Loucy (cell line): Measurements from ENCODE around the gene ASXL1.

Source experiments
- H2AFZ ChIP-seq: fragments of 200-600 bp; sonication (generic); 2 replicates; pipeline ENCODE4 v1.6.0; 2016; ENCODE audit warnings: antibody characterized with exemption, mild to moderate bottlenecking, low read length, moderate library complexity
- H3F3A ChIP-seq: fragments of 200-600 bp; 2 replicates; pipeline ENCODE4 v1.6.0; 2016; ENCODE audit warnings: antibody characterized with exemption, low read depth, mild to moderate bottlenecking
- H3K27me3 ChIP-seq: fragments of 200-600 bp; sonication (generic); 2 replicates; pipeline ENCODE4 v1.6.1; 2014; ENCODE audit warnings: low read length, mild to moderate bottlenecking; ENCODE audit not compliant: insufficient read depth, poor library complexity, severe bottlenecking
- H3K36me3 ChIP-seq: fragments of 200-600 bp; sonication (generic); 2 replicates; pipeline ENCODE4 v1.6.1; 2016; ENCODE audit warnings: low read length; ENCODE audit not compliant: insufficient read depth
- H3K4me1 ChIP-seq: fragments of 200-600 bp; sonication (generic); 2 replicates; pipeline ENCODE4 v1.5.1; 2014; ENCODE audit warnings: low read length, mild to moderate bottlenecking; ENCODE audit not compliant: insufficient read depth, poor library complexity, severe bottlenecking
- H3K4me2 ChIP-seq: fragments of 200-600 bp; sonication (generic); 2 replicates; pipeline ENCODE4 v1.6.0; 2014; ENCODE audit warnings: antibody characterized with exemption, low read length, low read depth, mild to moderate bottlenecking; ENCODE audit not compliant: poor library complexity, severe bottlenecking
- H3K4me3 ChIP-seq: fragments of 200-600 bp; sonication (generic); 2 replicates; pipeline ENCODE4 v1.5.1; 2014; ENCODE audit warnings: low read length, mild to moderate bottlenecking, mixed read lengths; ENCODE audit not compliant: poor library complexity, severe bottlenecking
- H3K79me2 ChIP-seq: fragments of 200-600 bp; sonication (generic); 2 replicates; pipeline ENCODE4 v1.6.1; 2014; ENCODE audit warnings: low read length; ENCODE audit not compliant: insufficient read depth
- H3K9ac ChIP-seq: fragments of 200-600 bp; sonication (generic); 2 replicates; pipeline ENCODE4 v1.6.0; 2014; ENCODE audit warnings: mild to moderate bottlenecking, low read depth, low read length, moderate library complexity; ENCODE audit not compliant: poor library complexity, severe bottlenecking
- H3K9me2 ChIP-seq: fragments of 200-600 bp; sonication (generic); replicated peaks from 2 replicates; pipeline ENCODE4 v1.6.1; 2016; ENCODE audit warnings: low read depth, low read length, mixed read lengths
- H3K9me3 ChIP-seq: fragments of 200-600 bp; sonication (generic); 2 replicates; pipeline ENCODE4 v1.6.1; 2014; ENCODE audit warnings: mild to moderate bottlenecking, antibody characterized with exemption, low read length, low read depth; ENCODE audit not compliant: insufficient read depth
- H4K20me1 ChIP-seq: fragments of 200-600 bp; sonication (generic); 2 replicates; pipeline ENCODE4 v1.6.0; 2014; ENCODE audit warnings: antibody characterized with exemption, low read length, mild to moderate bottlenecking; ENCODE audit not compliant: insufficient read depth, poor library complexity, severe bottlenecking
- CTCF ChIP-seq: fragments of 200-600 bp; sonication (generic); conservative IDR thresholded peaks from 2 replicates; pipeline ENCODE4 v1.5.1; 2014; ENCODE audit warnings: mild to moderate bottlenecking, antibody characterized with exemption, low read length
- EZH2phosphoT487 ChIP-seq: fragments of 200-600 bp; IDR thresholded peaks from 2 replicates; pipeline ENCODE4 v1.6.1; 2018; ENCODE audit warnings: antibody characterized with exemption, mild to moderate bottlenecking, moderate library complexity, borderline replicate concordance

Gene ASXL1

GRCh38 chr20:32446301-32447100, 88.4 kb downstream of the ASXL1 start:
- H3K9ac ChIP-seq = no peak overlapping the region
- TF ChIP-seq CTCF (no peak), EZH2phosphoT487 (no peak)

GRCh38 chr20:32447136-32448027, 89.3 kb downstream of the ASXL1 start:
- H4K20me1 ChIP-seq = no peaks in the 10 kb centered on the region
- no peak overlapping the region for H3K4me2 ChIP-seq
- H3K79me2 ChIP-seq = no peaks in the 10 kb centered on the region
- no peaks in the 10 kb centered on the region for H3K27me3 ChIP-seq
- TF ChIP-seq EZH2phosphoT487 = no peak
- H3K4me1 ChIP-seq = peaks cover 5% of the 10 kb centered on the region
- H3K36me3 ChIP-seq = peaks cover 94% of the 10 kb centered on the region; the same call in 1 of the 2 replicates
- no peak overlapping the region for H2AFZ ChIP-seq
- H3K9me3 ChIP-seq = no peaks in the 10 kb centered on the region
- no peak overlapping the region for H3K9ac ChIP-seq
- H3K4me3 ChIP-seq = no peak overlapping the region
- H3F3A ChIP-seq = 0 out of 2 replicates have a peak, but pooled peaks cover 6% of the 10 kb centered on the region
- H3K9me2 ChIP-seq = no peaks in the 10 kb centered on the region

More at GRCh38 chr20:32446301-32447100, 88.4 kb downstream of the ASXL1 start:
- Histone ChIP-seq H3K4me2 (no peak overlapping the region), H3K4me1 (no peaks in the 10 kb centered on the region), H3K79me2 (no peaks in the 10 kb centered on the region), H4K20me1 (no peaks in the 10 kb centered on the region), H3F3A (0 out of 2 replicates have a peak, but pooled peaks cover 6% of the 10 kb centered on the region), H3K9me2 (no peaks in the 10 kb centered on the region), H3K27me3 (no peaks in the 10 kb centered on the region), H3K9me3 (no peaks in the 10 kb centered on the region), H2AFZ (no peak overlapping the region), H3K4me3 (no peak overlapping the region), H3K36me3 (peaks cover 88% of the 10 kb centered on the region; the same call in 1 of the 2 replicates)

GRCh38 chr20:32448306-32449056, 90.3 kb downstream of the ASXL1 start:
- Histone ChIP-seq H3K4me1 (peaks cover 9% of the 10 kb centered on the region), H3K9me3 (no peaks in the 10 kb centered on the region), H3F3A (no peaks in the 10 kb centered on the region), H3K79me2 (no peaks in the 10 kb centered on the region), H3K27me3 (no peaks in the 10 kb centered on the region), H3K9me2 (no peaks in the 10 kb centered on the region), H2AFZ (no peak overlapping the region), H3K4me3 (no peak overlapping the region), H4K20me1 (no peaks in the 10 kb centered on the region), H3K9ac (no peak overlapping the region), H3K36me3 (peaks cover 96% of the 10 kb centered on the region; the same call in 1 of the 2 replicates), H3K4me2 (no peak overlapping the region)
- no peak for TF ChIP-seq CTCF
- no peak for TF ChIP-seq EZH2phosphoT487
